ENCODE data around the gene PCCA. TPM values are rescaled to one million over a fixed set of nuclear protein-coding genes. Genes with fewer than 3 reads are reported as not detected.

The PCCA gene
- total and polyA plus RNA-seq, 2 of the 13 experiments (the other 11 are each of a cell fraction or from before 2014, with no cell fraction given) = 15.0 to 32.2 TPM

GRCh38 chr13:100523411-100523810 lies 434.5 kb downstream of the PCCA start (continued):
- TF ChIP-seq ZNF496 (CRISPR knock-in tag; IDR thresholded peaks at IDR 0.05; ENCODE audit: insufficient replicate concordance) = no peak
- no peak for TF ChIP-seq ZNF660 (CRISPR knock-in tag; IDR thresholded peaks at IDR 0.05; ENCODE audit: borderline replicate concordance, low read depth)
- TF ChIP-seq RNF2 (conservative IDR thresholded peaks at IDR 0.05; ENCODE audit: low read depth) = no peak
- TF ChIP-seq, protein P1, sequence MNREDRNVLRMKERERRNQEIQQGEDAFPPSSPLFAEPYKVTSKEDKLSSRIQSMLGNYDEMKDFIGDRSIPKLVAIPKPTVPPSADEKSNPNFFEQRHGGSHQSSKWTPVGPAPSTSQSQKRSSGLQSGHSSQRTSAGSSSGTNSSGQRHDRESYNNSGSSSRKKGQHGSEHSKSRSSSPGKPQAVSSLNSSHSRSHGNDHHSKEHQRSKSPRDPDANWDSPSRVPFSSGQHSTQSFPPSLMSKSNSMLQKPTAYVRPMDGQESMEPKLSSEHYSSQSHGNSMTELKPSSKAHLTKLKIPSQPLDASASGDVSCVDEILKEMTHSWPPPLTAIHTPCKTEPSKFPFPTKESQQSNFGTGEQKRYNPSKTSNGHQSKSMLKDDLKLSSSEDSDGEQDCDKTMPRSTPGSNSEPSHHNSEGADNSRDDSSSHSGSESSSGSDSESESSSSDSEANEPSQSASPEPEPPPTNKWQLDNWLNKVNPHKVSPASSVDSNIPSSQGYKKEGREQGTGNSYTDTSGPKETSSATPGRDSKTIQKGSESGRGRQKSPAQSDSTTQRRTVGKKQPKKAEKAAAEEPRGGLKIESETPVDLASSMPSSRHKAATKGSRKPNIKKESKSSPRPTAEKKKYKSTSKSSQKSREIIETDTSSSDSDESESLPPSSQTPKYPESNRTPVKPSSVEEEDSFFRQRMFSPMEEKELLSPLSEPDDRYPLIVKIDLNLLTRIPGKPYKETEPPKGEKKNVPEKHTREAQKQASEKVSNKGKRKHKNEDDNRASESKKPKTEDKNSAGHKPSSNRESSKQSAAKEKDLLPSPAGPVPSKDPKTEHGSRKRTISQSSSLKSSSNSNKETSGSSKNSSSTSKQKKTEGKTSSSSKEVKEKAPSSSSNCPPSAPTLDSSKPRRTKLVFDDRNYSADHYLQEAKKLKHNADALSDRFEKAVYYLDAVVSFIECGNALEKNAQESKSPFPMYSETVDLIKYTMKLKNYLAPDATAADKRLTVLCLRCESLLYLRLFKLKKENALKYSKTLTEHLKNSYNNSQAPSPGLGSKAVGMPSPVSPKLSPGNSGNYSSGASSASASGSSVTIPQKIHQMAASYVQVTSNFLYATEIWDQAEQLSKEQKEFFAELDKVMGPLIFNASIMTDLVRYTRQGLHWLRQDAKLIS (CRISPR knock-in tag; IDR thresholded peaks at IDR 0.05) = no peak
- TF ChIP-seq ZNF354B (CRISPR knock-in tag; IDR thresholded peaks at IDR 0.05) = no peak

DNA sequence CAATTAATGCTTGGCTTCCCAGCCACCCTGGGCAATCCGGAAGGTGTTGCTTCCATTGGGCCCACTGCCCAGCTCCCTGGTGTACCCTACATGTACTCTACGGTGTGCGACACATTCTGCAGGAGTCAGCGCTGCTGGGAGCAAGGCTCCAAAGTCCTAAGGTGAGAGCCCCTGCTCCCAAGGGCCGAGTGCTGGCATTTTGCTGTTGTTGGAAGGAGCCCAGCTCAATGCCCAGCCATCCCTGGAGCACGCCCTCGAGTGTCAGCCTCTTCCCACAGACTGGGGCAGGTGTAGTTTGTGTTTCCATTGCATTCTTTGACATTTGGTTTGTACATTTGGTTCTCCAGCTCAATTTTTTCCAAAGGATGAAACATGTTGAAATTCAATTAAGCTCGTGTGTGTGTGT lies 435.1 kb downstream of the PCCA start:
- ChIA-PET POLR2A (no interaction called here), CTCF (ENCODE audit: low intra/inter-chr PET ratio, low total read pairs) (no interaction called here)
- Histone ChIP-seq H3K4me3 (replicated peaks in 1 of 3; ENCODE audit: insufficient read depth in 1 of 3, low read depth in 2 of 3, low read length in 3 of 3) (no peak overlapping the region), H3K9me3 (ENCODE audit: low read length) (no peaks in the 10 kb centered on the region), H3K4me2 (ENCODE audit: low read depth, low read length) (no peak overlapping the region), H3K36me3 (replicated peaks in 1 of 2; ENCODE audit: control insufficient read depth in 1 of 2, insufficient read depth in 2 of 2, low read length in 2 of 2) (peaks cover 0 to 2% of the 10 kb centered on the region in 2 experiments; a peak in 4 of 5 replicates), H4K20me1 (ENCODE audit: insufficient read depth, low read length) (no peaks in the 10 kb centered on the region), H3K4me1 (ENCODE audit: insufficient read depth, low read length) (peaks cover 30% of the 10 kb centered on the region), H2AFZ (ENCODE audit: low read length) (no peak overlapping the region), H3K9ac (ENCODE audit: insufficient read depth, low read depth, low read length) (no peak overlapping the region), H3K79me2 (ENCODE audit: insufficient read depth, low read length) (no peaks in the 10 kb centered on the region), H3K27ac (ENCODE audit: extremely low read length, insufficient read depth, low read length) (no peak overlapping the region), H3K27me3 (ENCODE audit: control insufficient read depth in 1 of 2, insufficient read depth in 2 of 2, low read length in 2 of 2) (no peaks in the 10 kb centered on the region)
- WGBS (ENCODE audit: low lambda C conversion rate) = 79% methylated on average over 3 of the region's 8 CpGs
- intact Hi-C loops (cut with micrococcal nuclease; ENCODE audit: unreplicated experiment) = no loop called here
- no TSS peak for BruUV-seq (replicated peaks)
- no peak for FAIRE-seq
- in situ Hi-C loops (cut with HindIII; ENCODE audit: extremely low pct_ligation_motif_present, low pct_unique_long_range_greater_than_20kb) = no loop called here
- DNase-seq (ENCODE audit: low spot score) = no peak
- ATAC-seq = no peak
- TF ChIP-seq TEF (CRISPR knock-in tag; IDR thresholded peaks at IDR 0.05) (no peak), SNAI1 (CRISPR knock-in tag; IDR thresholded peaks at IDR 0.05; ENCODE audit: borderline replicate concordance) (no peak), LBX2 (CRISPR knock-in tag; IDR thresholded peaks at IDR 0.05; ENCODE audit: borderline replicate concordance) (no peak), CHCHD3 (CRISPR knock-in tag; IDR thresholded peaks at IDR 0.05) (no peak), ZBTB1 (CRISPR knock-in tag; IDR thresholded peaks at IDR 0.05; ENCODE audit: borderline replicate concordance) (no peak), ZSCAN31 (CRISPR knock-in tag; IDR thresholded peaks at IDR 0.05; ENCODE audit: low read depth) (no peak), MIER3 (CRISPR knock-in tag; IDR thresholded peaks at IDR 0.05; ENCODE audit: borderline replicate concordance) (no peak), ZFP82 (CRISPR knock-in tag; IDR thresholded peaks at IDR 0.05; ENCODE audit: borderline replicate concordance) (no peak), ZFY (CRISPR knock-in tag; IDR thresholded peaks at IDR 0.05) (no peak), ELK4 (CRISPR knock-in tag; IDR thresholded peaks at IDR 0.05; ENCODE audit: borderline replicate concordance) (no peak), PITX1 (CRISPR knock-in tag; IDR thresholded peaks at IDR 0.05) (no peak)
- TF ChIP-seq, protein P2, sequence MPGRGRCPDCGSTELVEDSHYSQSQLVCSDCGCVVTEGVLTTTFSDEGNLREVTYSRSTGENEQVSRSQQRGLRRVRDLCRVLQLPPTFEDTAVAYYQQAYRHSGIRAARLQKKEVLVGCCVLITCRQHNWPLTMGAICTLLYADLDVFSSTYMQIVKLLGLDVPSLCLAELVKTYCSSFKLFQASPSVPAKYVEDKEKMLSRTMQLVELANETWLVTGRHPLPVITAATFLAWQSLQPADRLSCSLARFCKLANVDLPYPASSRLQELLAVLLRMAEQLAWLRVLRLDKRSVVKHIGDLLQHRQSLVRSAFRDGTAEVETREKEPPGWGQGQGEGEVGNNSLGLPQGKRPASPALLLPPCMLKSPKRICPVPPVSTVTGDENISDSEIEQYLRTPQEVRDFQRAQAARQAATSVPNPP (CRISPR knock-in tag; IDR thresholded peaks at IDR 0.05) = no peak
